ENCODE measurements around the gene TCF7. TPM values are rescaled to one million over a fixed set of nuclear protein-coding genes. Genes with fewer than 3 reads are reported as not detected.
"Not testable (repeated sequence)": the region's sequence is repeated elsewhere in the genome, so short reads cannot be mapped to it uniquely, and the experiment has no call there.

The TCF7 gene
- total RNA-seq, 1 donor from 2014 or later: 11.7 TPM

DNA sequence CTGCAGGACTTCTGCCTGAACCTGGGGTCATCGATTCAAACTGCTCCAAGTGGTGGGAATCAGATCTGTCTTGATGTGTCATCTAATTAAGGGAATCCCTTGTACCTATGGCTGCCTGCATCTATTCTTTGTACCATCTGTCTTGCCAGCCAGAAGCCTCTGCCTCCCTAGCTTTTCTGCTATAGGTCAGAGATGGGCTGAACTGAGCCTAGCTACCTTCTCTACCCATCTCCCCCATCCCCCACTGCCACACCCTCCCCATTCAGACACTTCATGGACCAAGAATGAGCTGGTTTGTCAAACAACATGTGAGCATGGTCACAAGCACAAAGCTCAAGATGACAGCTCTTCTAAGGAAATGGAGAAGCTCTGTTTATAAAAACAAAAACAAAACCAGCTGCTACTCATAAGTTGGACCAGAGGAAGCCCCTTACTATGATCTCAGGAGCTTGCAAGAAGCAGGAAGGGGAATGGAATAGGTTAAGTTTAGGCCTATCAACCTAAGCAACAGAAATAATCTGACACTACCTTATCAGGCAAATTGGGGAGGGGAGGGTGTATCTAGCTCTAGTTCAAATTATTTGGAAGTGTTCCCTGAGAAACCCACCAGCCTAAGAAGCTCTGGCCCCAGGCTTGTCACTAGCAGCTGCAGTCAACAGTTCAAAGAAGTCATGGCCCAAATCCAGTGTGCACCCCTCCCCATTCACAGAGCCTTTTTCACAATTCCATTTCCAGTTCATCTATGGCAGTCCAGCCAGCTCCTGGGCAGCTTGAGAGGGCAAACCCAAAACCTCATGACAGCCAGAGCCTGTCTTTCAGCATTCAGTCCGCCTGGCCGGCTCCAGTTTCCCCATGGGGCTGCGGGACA lies 32.4 kb downstream of the TCF7 start:
- no peak overlapping the region for H3K4me3 Mint-ChIP-seq
- H3K36me3 Mint-ChIP-seq: peaks cover 15% of the 10 kb centered on the region
- H3K27ac Mint-ChIP-seq: no peak overlapping the region
- H3K9me3 Mint-ChIP-seq: no peaks in the 10 kb centered on the region
- no peaks in the 10 kb centered on the region for H3K27me3 Mint-ChIP-seq
- H3K4me1 Mint-ChIP-seq (ENCODE audit: unreplicated experiment): peaks cover 17% of the 10 kb centered on the region
- DNase-seq (ENCODE audit: extremely low spot score, unreplicated experiment): peak; percentile 22
- TF ChIP-seq, protein P1, sequence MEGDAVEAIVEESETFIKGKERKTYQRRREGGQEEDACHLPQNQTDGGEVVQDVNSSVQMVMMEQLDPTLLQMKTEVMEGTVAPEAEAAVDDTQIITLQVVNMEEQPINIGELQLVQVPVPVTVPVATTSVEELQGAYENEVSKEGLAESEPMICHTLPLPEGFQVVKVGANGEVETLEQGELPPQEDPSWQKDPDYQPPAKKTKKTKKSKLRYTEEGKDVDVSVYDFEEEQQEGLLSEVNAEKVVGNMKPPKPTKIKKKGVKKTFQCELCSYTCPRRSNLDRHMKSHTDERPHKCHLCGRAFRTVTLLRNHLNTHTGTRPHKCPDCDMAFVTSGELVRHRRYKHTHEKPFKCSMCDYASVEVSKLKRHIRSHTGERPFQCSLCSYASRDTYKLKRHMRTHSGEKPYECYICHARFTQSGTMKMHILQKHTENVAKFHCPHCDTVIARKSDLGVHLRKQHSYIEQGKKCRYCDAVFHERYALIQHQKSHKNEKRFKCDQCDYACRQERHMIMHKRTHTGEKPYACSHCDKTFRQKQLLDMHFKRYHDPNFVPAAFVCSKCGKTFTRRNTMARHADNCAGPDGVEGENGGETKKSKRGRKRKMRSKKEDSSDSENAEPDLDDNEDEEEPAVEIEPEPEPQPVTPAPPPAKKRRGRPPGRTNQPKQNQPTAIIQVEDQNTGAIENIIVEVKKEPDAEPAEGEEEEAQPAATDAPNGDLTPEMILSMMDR (conservative IDR thresholded peaks at IDR 0.05): no peak

DNA sequence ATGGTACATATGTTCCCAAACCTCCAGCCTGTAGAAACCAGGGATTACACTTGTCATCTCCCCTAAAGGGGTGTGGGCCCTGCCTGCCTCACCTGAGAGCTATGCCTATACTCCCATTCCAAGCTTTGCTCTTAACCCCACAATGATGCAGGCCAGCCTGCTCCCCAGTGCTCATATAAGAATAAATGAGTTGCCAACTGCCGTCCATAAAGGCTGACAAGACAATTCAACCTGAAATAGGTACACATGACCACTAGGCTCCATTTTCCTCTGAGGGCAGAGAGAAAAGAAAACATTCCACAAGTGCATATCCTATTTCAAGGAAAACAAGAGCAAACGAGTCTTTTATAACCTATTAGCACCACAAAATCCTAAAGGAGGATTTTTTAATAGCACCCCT lies 33.8 kb downstream of the TCF7 start:
- Mint-ChIP-seq H3K27ac (no peak overlapping the region), H3K27me3 (no peaks in the 10 kb centered on the region), H3K9me3 (no peaks in the 10 kb centered on the region), H3K4me1 (ENCODE audit: unreplicated experiment) (peaks cover 17% of the 10 kb centered on the region), H3K4me3 (no peak overlapping the region), H3K36me3 (peaks cover 19% of the 10 kb centered on the region)
- no peak for DNase-seq (ENCODE audit: extremely low spot score, unreplicated experiment)
- TF ChIP-seq, protein P1 (conservative IDR thresholded peaks at IDR 0.05): peak; percentile 12

DNA sequence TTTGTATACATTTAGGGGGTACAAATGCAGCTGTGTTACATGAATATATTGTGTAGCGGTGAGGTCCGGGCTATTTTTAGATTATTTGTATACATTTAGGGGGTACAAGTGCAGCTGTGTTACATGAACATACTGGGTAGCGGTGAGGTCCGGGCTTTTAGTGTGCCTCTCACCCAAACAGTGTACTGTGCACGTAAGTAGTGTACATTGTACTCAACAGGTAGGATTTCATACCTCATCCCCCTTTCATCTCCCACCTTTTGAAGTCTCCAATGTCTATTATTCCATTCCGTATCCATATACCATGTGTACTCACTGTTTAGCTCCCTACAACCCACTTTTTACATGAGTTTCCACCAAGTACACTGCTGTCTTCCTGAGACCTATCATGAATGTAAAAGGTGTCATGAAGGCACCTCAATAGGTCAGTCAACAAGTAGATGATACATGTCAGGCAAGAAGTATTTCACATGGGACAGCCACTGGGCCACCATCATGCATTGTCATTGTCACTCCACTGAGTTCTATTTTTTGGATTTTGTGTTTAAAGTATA lies 34.6 kb downstream of the TCF7 start:
- Mint-ChIP-seq H3K9me3 (no peaks in the 10 kb centered on the region), H3K27me3 (no peaks in the 10 kb centered on the region), H3K4me1 (ENCODE audit: unreplicated experiment) (peaks cover 17% of the 10 kb centered on the region), H3K36me3 (peaks cover 25% of the 10 kb centered on the region), H3K4me3 (no peak overlapping the region), H3K27ac (peak overlapping the region; percentile 16)
- no peak for DNase-seq (ENCODE audit: extremely low spot score, unreplicated experiment)
- TF ChIP-seq, protein P1 (conservative IDR thresholded peaks at IDR 0.05): no peak

DNA sequence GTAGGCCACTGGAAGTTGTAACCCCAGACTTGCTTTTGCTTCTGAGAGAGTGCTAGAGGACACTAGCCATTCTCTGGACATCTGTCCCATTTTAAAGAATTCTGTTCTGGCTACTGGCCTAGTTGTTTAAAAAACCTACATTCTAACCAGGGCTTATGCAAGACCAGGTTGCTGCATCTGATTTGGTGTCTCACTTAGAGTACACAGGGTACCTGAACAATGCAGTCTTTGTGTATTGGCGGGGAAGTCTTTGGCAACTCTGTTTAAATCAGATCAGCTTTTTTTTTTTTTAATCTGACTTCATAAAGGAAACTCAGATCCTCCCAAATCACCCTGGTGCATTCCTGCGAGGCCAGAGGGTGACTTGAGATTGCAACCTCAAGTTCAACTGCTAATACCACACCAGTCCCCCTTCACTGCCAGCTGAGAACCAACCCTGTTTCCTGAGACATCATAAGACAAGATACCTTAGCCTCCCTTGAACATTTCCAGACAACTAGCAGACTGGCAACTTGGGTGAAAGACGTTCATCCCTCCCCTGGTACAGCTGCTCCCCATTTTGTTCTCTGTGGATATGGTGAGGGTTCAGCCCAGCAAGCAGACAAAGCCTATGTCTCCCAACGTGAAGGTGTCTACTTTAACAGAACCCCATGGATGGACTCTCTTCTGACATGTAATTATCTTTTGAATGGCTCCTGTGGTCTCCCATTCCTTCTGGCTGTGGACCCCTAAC lies 35.3 kb downstream of the TCF7 start:
- Mint-ChIP-seq H3K4me3 (no peak overlapping the region), H3K27ac (peak overlapping the region; percentile 16), H3K36me3 (peaks cover 25% of the 10 kb centered on the region), H3K27me3 (no peaks in the 10 kb centered on the region), H3K9me3 (no peaks in the 10 kb centered on the region), H3K4me1 (ENCODE audit: unreplicated experiment) (peaks cover 15% of the 10 kb centered on the region)
- TF ChIP-seq, protein P1 (conservative IDR thresholded peaks at IDR 0.05): no peak
- no peak for DNase-seq (ENCODE audit: extremely low spot score, unreplicated experiment)

DNA sequence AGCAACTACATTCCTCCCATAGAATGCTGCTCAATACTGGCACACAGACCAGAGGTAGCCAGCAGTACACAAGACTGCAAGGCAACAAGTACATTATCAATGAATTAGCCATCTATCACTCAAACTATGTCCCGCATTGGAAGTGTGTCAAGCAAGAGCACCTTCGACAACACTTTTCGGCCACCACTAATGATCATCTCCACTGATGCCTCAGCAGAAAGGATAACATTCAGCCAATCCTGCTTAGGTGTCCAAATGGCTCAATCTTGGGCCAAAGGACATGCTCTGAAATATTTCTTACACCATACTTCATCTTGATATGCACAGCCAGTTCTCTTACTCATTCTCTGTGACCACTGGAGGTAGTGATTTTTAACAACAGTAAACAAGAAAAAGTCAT lies 37.2 kb downstream of the TCF7 start:
- no peak for DNase-seq (ENCODE audit: extremely low spot score, unreplicated experiment)
- no peak overlapping the region for H3K27ac Mint-ChIP-seq
- H3K4me3 Mint-ChIP-seq: no peak overlapping the region
- no peaks in the 10 kb centered on the region for H3K9me3 Mint-ChIP-seq
- no peaks in the 10 kb centered on the region for H3K27me3 Mint-ChIP-seq
- peaks cover 32% of the 10 kb centered on the region for H3K36me3 Mint-ChIP-seq
- TF ChIP-seq, protein P1 (conservative IDR thresholded peaks at IDR 0.05): no peak
- peaks cover 7% of the 10 kb centered on the region for H3K4me1 Mint-ChIP-seq (ENCODE audit: unreplicated experiment)

DNA sequence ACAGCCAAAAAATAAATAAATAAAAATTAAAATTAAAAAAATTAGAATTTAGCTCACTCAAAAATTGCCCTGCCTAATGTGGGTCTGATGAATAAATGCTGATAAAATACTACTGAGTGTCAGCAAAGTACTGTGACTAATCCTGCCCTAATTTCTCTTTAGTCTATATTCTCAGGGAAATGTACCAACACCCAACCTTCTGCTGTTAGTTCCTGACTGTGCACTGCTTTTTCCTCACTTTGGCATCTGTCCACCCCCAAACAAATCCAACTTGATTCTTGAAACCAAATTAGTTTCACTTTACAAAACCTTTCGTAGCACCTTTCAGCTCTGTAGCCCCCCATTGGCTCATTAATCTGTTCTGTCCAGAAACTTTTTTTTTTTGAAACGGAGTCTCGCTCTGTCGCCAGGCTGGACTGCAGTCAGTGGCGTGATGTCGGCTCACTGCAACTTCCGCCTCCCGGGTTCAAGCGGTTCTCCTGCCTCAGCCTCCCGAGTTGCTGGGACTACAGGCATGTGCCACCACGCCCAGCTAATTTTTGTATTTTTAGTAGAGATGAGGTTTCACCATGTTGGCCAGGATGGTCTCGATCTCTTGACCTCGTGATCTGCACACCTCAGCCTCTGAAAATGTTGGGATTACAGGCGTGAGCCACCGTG lies 37.8 kb downstream of the TCF7 start:
- not testable (repeated sequence) for DNase-seq (ENCODE audit: extremely low spot score, unreplicated experiment); H3K27ac Mint-ChIP-seq
- peaks cover 32% of the 10 kb centered on the region for H3K36me3 Mint-ChIP-seq

More for the DNA sequence above, 37.8 kb downstream of the TCF7 start:
- not testable (repeated sequence) for H3K9me3 Mint-ChIP-seq; H3K4me3 Mint-ChIP-seq; H3K27me3 Mint-ChIP-seq; H3K4me1 Mint-ChIP-seq (ENCODE audit: unreplicated experiment)
